Epithelial cell of esophagus (primary cell): ENCODE data around the gene SEZ6.

Experiments
- DNase-seq: peaks from one replicate; pipeline ENCODE4 v3.0.0; 2010; ENCODE audit warnings: low read depth
- H3K4me3 ChIP-seq: 2 replicates; pipeline ENCODE4 v1.5.1; 2011; ENCODE audit warnings: mild to moderate bottlenecking, low read length, control low read depth
- CTCF ChIP-seq: IDR thresholded peaks from 2 replicates; pipeline ENCODE4 v1.5.1; 2011; ENCODE audit warnings: low read depth, mild to moderate bottlenecking, low read length, control low read depth, inconsistent platforms; ENCODE audit not compliant: insufficient read depth; ENCODE audit errors: missing control alignments

SEZ6 gene

GRCh38 chr17:29042026-29042678, 36.3 kb upstream of the SEZ6 start:
- no peak for TF ChIP-seq CTCF
- no peak overlapping the region for H3K4me3 ChIP-seq
- DNase-seq: no peak

- no peak for TF ChIP-seq CTCF
- no peak overlapping the region for H3K4me3 ChIP-seq
- no peak for DNase-seq
Measured at GRCh38 chr17:29041571-29041970, 35.7 kb upstream of the SEZ6 start.

GRCh38 chr17:29041091-29041490, 35.3 kb upstream of the SEZ6 start:
- no peak for DNase-seq
- no peak for TF ChIP-seq CTCF
- H3K4me3 ChIP-seq: no peak overlapping the region

DNA sequence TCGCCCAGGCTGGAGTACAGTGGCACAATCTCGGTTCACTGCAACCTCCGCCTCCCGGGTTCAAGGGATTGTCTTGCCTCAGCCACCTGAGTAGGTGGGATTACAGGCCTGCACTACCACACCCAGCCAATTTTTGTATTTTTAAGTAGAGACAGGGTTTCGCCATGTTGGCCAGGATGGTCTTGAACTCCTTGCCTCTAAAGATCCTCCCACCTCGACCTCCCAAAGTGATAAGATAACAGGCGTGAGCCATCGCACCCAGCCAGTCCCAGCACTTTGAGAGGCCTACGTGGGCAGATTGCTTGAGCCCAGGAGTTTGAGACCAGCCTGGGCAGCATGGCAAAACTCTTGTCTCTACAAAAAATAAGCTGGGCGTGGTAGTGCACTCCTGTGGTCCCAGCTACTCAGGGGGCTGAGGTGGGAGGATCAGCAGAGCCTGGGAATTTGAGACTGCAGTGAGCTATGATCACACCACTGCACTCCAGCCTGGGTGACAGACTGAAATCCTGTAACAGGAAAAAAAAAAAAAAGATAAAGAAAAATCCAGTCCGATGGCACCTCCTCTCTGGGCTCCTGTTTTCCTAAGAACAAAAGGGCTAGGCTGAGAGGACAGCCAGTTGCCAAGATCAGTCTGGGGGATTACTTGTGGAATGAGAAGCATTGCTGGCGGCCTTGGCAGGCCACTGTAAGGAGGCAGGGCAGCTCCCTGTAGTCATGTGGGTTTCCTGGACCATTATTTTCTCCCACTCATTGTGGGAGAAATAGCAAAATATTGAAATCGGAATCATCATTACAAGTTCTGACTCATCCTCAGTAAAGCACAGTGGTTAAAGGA, 34.1 kb upstream of the SEZ6 start:
- DNase-seq: peak; percentile 58
- no peak overlapping the region for H3K4me3 ChIP-seq
- TF ChIP-seq CTCF: no peak

- TF ChIP-seq CTCF: no peak
- no peak overlapping the region for H3K4me3 ChIP-seq
- DNase-seq: no peak
Measured at GRCh38 chr17:29038085-29038795, 32.4 kb upstream of the SEZ6 start.

DNA sequence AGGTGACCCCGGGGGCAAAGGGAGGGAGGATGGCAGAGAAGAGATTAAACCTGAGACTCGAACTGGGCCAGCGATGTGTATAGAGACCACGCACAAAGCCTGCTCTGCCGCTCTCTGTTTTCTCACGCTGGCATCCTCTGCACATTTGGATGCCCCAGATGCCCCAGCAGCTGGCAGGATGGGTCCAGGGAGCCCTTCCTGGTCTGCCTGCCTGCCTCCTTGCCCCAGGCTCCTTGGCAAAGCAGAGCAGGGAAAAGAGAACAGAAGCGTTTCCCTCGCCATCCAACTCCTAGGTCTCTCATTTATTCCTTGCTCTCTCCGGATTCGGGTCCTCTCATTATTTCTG, 31.9 kb upstream of the SEZ6 start:
- no peak for DNase-seq
- H3K4me3 ChIP-seq: no peak overlapping the region
- no peak for TF ChIP-seq CTCF

DNA sequence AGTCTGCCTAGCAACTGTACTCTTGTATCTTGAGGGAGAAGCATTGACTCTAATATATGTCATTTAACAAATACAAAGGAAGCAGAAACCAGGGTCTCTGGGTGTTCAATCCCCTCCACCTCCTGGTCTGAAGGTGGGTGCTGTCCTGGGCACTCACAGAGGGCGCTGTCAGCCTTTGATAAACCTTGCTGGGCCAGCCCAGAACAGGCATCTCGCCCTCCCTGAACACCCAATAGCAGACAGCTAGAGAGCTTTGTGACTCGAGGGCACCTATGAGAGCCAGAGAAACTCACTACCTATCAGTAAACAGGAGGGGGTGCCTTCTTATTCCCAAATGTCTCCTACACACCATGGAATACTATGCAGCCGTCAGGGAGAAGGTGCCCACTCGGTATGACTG, 30.8 kb upstream of the SEZ6 start:
- TF ChIP-seq CTCF: no peak
- DNase-seq: no peak
- H3K4me3 ChIP-seq: no peak overlapping the region
